ENCODE results near the gene MAP6.
A peak's percentile ranks its signal among the peaks of the same experiment; 100 is the strongest.

The MAP6 gene

GRCh38 chr11:75665990-75666389 lies 2.8 kb downstream of the MAP6 start:
- no peak for DNase-seq

- DNase-seq = no peak
Observed at GRCh38 chr11:75665126-75665525, 3.7 kb downstream of the MAP6 start.

GRCh38 chr11:75664389-75664788 lies 4.4 kb downstream of the MAP6 start:
- DNase-seq = no peak

- no peak for DNase-seq
Observed at GRCh38 chr11:75663808-75664207, 5.0 kb downstream of the MAP6 start.

GRCh38 chr11:75659836-75660235 lies 9.0 kb downstream of the MAP6 start:
- no peak for DNase-seq

- DNase-seq = no peak
Observed at GRCh38 chr11:75656044-75656727, 12.7 kb downstream of the MAP6 start.

GRCh38 chr11:75655605-75656004 lies 13.2 kb downstream of the MAP6 start:
- no peak for DNase-seq

- no peak for DNase-seq
Observed at GRCh38 chr11:75654314-75654713, 14.5 kb downstream of the MAP6 start.

- no peak for DNase-seq
Observed at GRCh38 chr11:75653532-75653931, 15.3 kb downstream of the MAP6 start.

- DNase-seq = no peak
Observed at GRCh38 chr11:75652936-75653335, 15.9 kb downstream of the MAP6 start.

- DNase-seq = no peak
Observed at GRCh38 chr11:75651218-75651617, 17.6 kb downstream of the MAP6 start.

GRCh38 chr11:75650167-75650723 lies 18.6 kb downstream of the MAP6 start:
- no peak for DNase-seq

- no peak for DNase-seq
Observed at GRCh38 chr11:75644946-75645345, 23.9 kb downstream of the MAP6 start.

GRCh38 chr11:75644370-75644769 lies 24.5 kb downstream of the MAP6 start:
- DNase-seq = no peak

GRCh38 chr11:75642402-75643113 lies 26.3 kb downstream of the MAP6 start:
- DNase-seq = no peak

- peak; percentile 93 for DNase-seq
Observed at GRCh38 chr11:75639762-75640181, 29.1 kb downstream of the MAP6 start.

GRCh38 chr11:75637998-75638397 lies 30.8 kb downstream of the MAP6 start:
- no peak for DNase-seq

GRCh38 chr11:75635066-75635862 lies 33.6 kb downstream of the MAP6 start:
- DNase-seq = no peak

GRCh38 chr11:75633409-75634066 lies 35.3 kb downstream of the MAP6 start:
- no peak for DNase-seq

GRCh38 chr11:75632962-75633361 lies 35.9 kb downstream of the MAP6 start:
- no peak for DNase-seq

- DNase-seq = no peak
Observed at GRCh38 chr11:75632450-75632849, 36.4 kb downstream of the MAP6 start.

- no peak for DNase-seq
Observed at GRCh38 chr11:75631086-75631730, 37.6 kb downstream of the MAP6 start.
